CD4-positive, alpha-beta T cell treated with Interleukin-21 for 1 hour (primary cell): ENCODE measurements around the gene GALNT18.

Experiments used
- DNase-seq: peaks from one replicate; pipeline ENCODE4 v3.0.0-alpha.2; 2020

The GALNT18 gene

DNA sequence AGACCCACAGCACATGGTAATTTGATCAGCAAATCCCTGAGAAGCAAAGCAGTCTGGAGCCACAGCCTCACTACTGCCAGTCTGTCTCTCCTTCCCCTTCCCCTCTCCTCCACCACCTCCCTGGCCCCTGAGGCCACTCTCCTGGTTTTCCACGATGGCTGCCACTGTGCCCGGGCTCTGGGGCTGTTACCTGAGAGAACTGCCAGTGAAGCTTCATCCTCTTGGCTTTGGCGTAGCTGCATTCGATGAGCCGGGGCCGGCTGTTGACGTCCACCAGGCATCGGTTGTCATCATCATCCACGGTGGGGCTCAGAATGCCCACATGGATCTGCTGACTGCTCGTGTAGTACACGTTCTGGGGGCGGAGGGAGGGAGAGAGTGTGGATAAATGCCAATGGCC is 329.0 kb downstream of the GALNT18 start:
- DNase-seq = no peak

DNA sequence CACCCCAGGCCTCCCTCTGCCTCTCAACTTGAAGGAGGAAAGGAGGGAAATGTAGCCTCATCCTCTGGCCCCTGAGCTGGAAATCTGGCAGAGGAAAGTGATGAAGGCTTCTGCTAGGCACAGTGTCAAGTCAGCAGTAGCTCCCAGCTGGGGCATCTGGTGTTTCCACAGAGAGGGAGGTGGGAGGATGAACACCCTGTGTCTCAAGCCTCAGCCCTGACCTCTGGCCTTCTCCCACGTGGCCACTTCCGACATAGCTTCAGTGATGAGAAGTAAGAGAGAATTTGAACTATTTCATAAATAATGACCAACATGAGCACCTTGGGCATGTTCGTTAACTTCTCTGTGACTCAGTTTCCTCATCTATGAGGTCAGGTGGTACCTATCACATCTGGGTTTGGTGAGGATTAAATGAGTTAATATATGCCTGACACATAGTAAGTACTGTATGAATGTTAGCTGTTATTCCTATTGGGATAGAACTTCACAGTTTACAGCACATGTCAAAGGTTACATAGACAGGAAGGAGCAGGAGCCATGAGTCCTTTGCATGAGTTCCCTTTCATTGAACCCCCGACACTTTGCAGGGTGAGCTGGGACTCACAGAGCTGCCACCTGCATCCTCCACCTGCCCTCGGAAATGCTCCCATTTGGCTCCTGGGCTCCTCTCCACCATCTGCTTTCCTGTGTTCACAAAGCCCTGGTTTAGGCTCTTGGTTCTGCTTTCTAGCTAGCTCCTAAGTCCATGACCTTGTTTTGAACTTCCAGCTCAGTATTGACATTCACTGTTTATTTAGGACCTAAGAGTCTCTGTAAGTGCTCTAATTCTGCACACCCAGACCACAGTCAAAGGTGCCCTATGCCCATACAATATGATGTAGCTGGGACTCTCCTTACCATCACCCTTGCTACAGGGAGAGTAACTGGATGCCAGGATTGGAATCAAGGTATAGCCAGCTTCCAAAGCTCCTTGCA is 330.5 kb downstream of the GALNT18 start:
- no peak for DNase-seq

DNA sequence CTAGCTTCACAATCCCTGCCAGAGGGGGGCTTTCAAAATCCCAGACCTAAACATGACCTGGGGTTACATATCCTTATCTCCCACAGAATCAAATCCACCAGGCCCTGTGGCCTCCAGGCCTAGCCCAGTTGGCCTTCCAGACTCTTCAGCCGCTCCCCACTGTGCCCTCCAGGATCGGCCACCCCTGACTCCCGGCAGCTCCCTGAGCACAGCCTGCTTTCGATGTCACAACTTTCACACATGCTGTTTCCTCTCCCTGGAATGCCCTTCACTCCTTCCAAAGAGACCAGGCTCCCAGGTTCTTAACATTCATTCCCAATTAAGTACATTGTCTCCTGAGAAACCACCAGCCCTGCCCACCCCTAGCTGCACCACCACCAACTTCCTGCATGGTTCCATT is 331.5 kb downstream of the GALNT18 start:
- DNase-seq = no peak

DNA sequence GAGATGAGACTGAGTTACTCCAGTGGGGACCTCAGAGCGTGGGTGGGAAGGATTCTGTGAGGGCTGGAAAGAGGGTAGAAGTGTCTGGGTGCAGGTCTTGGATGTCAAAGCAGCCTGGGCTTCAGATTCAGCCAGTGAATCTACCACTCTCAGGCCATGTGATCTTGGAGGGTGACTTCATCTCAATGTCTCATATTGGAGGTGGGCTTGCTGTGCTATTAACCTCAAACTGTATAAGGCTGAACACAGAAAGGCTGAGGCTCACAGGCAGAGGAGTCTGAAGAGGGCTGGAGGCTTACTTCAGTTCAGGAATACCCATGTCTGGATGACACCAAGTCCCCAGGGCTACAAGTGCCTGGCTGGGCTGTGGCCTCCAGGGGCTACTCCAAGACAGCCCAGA is 332.1 kb downstream of the GALNT18 start:
- DNase-seq = no peak

DNA sequence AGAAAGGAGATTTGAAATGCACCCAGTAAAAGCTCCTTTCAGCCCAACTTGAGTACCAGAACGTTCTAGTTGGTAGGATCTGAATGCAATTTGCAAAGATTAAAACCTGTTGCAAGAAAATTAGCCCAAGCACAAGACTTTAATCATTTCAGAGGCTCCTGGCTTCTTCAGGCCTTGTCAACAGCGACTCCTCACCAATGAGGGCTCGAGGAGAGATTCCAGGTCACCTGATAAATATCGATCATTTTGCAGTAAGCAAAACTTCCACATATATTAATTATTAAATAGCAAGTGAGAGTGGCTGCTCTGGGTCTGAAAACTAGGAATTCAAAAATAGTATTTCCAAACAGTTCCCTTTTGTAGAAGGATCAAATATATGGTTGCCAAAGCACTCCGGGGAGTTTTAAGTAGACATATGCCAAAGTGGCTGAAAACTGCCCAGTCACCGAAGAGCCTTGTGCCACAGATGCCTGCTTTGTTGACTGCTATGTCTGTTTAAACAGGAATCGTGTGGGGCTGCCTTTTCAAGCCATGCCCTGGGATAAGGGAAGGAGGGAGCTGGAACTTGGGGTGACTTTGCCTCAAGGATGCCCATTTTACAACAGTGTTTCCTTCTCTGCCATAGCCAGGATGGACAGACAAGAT is 332.7 kb downstream of the GALNT18 start:
- no peak for DNase-seq

DNA sequence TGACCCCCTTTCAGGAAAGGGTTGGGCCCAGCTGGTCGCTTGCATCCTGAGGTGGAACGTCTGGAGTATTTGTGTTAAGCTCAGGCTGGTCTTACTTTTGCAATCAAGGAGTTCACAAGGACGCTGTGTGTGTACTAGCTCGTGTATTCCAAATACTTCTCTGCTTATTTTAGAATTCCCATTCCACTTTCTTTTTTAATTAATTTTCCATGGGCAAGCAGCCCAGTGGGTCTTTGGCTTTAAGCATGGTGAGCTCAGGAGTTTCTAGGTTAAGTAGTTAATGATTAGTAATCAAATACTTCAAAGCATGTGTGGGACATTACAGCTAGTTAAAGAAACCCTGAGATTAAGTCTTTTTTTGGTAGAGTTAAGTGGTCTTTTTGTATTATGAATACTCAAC is 337.3 kb downstream of the GALNT18 start:
- no peak for DNase-seq

DNA sequence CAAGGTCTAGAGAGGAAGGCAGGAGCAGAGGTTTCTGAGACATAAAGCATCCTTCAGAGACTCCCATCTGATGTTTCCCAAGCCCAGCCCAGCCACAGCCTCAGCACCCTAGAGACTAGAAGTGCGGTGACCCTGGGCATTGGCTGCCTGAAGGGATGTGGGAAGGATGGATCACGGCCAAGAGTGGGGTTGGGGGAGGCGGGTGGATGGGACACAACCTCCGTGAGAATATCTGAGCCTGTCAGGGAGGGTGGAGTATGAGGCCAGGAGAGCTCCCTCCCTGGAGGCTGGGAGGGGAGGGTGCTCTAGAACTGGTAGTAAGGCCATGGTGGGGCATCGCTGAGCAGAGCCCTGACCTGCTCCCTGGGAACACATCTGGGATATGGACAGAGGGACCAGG is 340.2 kb downstream of the GALNT18 start:
- no peak for DNase-seq

DNA sequence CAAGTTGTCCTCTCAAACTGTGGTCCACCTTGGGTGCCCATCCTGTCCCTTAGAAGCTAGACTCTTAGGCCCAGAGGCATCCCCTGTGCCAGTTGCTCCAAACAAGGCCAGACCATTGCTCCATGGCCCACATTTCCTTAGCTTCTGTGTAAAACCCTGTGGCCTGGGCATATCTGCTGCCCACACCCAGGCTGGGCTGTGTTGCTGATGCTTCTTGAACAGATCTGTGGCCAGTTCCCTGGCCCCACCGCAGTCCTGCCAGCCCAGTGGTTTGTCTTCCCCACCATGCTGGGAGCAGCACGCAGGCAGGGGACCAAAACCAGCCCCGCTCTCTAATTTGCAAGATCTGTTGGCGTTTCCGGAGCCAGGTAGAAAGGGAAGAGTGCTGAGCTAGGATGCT is 341.0 kb downstream of the GALNT18 start:
- DNase-seq = no peak

DNA sequence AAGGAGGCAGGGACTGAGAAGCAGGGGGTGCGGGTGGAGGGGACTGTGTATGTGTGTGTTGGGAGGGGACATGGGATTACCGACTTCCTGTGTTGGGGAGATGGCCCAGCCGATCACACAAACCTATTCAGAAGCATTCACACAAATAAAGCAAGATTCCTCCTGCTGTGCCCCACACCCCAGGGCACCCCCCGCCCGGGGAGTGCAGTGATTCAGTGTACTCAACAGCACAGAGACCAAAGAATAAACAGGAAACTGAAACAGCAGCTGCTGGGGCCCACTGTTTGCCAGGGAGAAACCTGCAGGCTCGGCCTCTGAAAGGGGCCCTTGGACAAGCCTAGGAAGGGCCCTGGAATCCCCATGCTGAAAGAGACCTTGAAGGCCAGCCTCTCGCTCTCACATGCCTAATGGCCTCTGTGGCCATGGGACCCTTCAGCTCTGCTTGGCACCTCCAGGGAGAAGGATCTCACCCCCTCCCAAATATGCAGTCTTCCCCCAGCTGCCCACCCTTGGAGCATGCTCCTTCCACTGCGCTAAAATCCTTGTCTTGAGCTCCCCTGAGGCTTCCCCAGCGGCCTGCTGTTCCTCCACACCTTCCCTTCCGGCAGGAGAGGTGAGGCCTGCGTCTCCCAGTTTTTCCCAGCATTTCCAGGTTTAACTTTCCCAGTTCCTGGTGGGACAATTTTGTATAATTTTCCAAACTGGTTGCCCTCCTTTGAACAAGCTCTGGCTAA is 341.7 kb downstream of the GALNT18 start:
- DNase-seq = no peak

DNA sequence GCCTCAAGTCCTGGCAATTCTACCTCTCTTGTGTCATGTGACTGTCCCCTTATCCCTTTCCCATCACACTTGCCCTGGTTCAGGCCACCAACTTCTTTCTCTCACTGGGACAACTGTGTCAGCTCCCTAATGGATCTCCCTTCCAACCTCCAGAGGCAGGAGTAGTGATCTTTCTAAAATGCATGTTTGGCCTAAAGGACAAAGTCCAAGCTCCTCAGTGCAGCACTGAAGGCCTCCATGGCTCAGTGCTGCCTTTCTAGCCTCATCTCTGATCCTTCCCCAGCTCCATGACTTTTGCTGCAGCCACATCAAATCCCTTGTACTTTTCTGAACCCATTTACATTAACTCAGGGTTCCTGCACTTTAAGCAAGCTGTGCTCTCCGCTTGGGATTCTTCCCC is 349.6 kb downstream of the GALNT18 start:
- no peak for DNase-seq

DNA sequence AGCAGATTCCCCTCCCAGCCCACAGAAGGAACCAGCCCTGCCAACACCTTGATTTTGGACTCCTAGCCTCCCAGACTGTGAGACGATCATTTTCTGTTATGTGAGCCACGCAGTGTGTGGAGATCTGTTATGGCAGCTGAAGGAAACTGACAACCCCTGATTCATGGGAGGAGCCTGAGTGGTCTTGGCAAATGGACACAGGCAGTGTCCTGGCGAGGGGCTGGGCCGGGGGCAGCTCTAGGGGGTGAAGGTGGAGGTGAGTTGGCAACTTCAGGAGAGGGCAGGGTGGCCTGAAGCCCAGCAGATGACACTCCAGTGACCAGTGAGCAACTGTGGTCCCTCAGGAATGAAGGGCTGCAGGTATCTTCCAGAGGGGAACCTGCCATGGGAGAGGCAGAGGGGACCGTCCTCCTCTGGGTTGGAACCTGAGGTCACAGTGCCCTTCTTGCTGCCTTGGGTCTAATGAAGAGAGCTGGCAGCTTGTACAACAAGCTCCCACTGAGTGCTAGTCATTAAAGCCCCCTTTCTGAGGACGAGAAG is 351.5 kb downstream of the GALNT18 start:
- DNase-seq = no peak

DNA sequence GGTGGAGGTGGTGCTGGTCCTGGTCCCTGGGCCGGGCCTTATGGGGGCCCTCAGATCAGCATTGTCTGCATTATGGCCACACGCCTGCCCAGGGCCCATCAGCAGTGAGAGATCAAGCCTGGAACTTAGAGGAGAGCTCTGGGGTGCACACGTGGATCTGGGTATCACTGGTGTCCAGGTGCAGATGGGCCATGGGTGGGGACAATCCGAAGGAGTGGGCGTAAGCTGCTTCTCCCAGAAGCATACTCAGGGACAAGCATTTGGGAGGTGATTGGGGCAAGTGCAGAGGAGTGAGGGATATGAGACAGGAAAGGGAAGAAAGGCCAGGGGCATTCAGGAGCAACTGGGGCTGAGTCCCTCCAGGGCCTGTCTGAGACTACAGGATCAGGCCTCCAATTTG is 353.1 kb downstream of the GALNT18 start:
- DNase-seq = no peak

DNA sequence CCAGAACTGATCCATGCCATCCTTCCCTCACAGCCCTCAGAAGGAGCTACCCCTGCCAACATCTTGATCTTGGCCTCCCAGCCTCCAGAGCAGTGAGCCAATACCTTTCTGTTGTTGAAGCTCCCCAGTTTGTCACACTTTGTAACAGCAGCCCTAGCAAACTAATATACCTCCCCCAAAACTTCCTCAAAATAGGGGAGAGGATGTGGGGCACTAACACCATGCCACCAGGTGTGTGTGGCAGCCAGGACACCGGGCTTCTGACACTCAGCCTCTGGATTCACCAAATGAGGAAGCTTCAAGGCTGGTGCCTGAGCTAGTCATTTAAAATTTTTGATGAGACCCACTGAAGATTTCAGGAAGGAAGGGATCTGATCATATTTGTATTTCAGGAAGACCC is 353.7 kb downstream of the GALNT18 start:
- DNase-seq = no peak

DNA sequence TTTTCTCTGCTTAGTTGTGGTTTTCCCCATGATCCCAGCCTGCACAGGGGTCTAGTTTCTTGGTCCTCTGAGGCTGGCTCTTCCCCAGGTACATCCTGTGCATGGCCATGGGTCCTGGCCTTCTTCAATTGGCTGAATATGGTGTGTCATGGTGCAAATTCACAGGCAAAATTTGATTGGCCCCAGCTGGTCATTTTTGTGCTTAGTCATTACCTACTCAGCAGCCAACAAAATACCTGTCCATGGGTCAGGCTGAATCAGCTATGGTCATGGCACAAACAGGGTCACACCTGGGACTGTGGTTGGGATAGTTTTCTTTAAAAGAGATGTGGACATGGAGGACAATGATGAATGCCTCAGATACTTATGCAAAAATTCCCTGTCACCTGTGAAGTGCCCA is 354.5 kb downstream of the GALNT18 start:
- DNase-seq = no peak

DNA sequence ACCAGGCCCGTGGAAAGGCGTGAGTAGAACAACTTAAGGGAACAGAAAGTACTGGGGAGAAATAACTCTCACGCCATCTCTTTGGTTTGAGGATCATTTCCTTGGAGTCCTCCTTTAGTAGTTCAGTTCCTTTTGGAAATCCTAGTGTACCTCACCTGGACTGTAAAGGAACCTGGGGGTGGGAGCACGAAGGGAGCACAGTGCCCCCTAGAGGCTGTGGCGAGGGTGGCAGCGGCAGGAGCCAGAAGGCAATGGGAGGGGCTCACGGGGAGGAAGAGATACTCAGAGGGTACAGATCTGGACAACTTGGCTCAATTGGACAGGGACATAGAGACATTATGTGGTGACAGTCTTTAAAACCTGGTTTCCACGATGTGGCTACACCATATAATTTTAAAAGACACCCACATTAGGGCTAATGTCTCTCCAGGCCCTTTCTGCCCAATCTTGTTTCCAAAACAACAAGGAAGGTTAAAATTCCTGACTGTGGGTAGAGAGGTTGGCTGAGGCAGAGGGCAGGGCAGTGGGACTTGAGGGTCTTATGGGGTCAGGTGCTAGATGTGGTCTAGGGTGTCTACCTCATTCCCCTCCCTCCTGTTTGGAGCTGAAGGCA is 355.7 kb downstream of the GALNT18 start:
- DNase-seq = peak; percentile 54

DNA sequence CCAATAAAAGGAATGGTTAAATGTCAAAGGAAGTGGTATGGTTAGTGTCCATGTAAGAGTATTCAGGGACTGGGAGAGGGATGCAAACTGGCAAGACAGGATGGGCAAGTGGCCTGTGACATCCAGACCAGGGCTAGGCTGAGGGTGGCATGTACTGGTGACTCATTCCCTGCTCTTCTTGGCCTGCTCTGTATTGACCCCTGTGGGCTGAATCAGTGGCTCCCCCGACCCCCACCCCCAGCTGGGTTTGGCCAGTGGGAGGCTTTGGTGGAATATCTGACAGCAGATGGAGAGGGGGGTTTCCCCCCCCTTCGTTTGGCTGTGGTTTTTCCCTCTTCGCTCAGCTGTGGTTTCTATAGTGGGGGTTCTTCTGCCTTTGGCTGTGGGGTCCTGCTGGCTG is 356.5 kb downstream of the GALNT18 start:
- no peak for DNase-seq

DNA sequence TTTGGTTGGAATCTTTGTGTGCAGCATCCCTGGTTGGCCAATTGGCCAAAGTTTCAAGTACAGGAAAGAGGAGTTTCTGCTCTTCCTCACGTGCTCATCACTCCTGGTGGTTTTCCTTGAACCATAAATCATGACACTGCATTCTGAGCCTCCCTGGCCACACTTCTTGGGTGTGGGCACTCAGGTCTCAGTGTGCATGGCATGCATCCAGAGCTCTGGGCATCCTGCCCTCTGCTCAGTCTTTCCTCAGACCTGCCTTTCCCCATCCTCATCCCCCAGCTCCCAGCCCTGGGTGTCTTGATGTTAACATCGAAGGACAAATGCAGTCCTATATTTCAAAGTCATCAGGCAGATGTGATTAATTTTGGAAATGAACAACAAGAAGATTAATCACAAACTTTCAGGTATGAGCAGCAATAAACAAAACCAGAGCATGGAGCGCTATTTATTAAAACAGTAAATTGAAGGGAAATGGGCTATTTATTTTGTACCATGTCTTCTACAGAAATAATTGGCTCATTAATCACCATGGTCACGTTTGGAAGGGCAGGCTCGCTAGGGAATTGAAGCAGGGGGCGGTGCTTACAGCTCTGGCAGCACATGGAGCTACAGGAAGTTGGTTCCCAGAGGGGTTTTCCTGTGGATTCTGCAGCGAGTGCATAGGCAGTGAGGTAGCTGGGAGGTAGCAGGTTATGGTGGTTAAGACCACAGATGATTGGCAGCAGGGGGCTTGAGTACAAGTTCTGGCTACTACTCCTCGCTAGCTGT is 358.4 kb downstream of the GALNT18 start:
- DNase-seq = no peak

DNA sequence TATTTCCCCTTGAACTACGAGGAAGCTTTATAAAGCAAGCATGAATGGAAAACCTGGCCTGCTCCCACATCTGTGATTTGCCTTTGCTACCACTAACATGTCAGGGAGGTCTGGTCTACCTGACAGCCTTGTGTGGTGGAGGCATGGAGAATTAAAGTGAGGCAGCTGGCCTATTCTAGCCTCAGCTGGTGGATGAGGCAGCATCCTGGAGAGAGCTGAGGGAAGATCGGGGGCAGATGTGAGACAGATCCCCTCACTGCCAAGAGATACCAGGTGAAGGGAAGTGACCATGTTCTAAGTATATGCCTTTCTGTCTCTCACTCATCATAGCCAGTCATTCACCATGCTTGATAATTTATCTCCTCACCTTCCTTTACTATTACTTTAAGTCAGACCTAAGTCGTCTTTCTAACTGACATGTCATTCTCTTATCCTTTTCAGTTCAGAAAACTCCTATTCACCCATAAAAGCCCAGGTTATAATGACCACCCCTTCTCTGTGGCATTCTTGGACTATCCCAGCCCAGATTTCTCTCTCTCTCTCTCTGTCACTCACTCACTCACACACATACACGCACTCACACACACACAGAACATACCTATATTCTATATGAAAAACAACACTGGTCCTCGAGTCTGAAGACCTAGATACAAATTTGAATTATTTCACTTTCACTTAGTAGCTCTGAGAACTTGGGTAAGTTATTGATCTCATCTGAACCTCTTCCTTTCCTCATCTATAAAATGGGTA is 359.5 kb downstream of the GALNT18 start:
- DNase-seq = no peak

DNA sequence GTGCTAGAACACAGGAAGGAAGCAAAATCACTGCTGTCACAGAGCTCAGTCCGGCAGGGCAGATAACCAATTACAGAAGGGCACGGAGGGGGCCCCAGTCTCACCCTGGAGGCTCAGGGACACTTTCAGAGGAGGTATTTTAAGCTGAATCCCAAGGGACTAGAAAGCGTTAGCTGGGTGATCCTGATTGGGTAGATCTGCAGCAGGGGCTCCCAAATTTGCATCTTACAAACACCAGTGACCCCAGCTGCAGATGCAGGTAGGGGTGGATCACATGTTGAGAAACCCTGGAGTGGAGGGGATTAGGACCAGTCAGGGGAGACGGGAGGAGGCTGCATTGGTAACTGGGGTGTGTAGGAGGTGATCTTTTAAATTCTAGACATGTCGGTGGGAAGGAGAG is 360.2 kb downstream of the GALNT18 start:
- no peak for DNase-seq

DNA sequence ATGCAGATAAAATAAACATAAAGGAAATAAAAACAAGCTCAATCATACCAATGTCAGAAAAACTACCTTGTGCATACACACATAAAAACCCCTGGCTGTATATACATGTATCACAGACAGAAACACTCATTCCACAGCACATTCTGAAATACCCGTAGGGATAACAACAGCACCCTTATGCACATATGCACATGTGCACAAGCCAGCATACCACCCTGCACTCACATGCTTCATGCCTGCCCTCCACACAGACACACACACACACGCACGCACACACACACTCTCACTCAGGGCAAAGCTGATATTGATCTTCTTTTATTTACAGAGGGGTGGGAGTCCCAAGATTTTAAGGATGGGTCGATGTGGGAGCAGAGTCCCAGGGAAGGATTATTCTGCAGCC is 360.9 kb downstream of the GALNT18 start:
- DNase-seq = no peak

DNA sequence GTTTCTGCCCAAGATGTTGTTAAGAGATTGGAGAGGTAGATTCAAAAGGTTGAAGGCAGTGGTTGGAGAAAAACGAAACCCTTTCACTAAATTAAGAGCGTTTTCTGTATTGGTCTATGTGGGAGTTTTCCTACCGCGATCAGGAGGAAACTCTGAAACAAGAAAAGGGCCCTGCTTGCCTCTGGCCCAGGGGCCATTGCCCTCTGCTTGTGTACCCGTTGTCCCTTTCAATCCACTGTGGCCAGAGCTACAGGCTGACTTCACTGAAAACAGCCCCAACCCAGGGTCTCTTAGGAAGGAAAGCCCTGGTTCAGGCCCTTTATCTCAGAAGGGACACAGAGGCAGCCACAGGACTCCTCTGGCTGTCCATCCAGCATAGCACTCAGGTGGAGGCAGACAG is 367.8 kb downstream of the GALNT18 start:
- no peak for DNase-seq
